Trophoblast cell (in vitro differentiated cells and primary cell): ENCODE results near the gene CLPTM1L.
"Not testable (repeated sequence)": the region's sequence is repeated elsewhere in the genome, so short reads cannot be mapped to it uniquely, and the experiment has no call there.

Source experiments
- DNase-seq, 2 donors: peaks; one replicate each; pipeline ENCODE4 v3.0.0-alpha.2; 2016
- H2AFZ ChIP-seq: 2 replicates; pipeline ENCODE4 v1.6.1; 2013; ENCODE audit warnings: low read length, moderate library complexity, mild to moderate bottlenecking; ENCODE audit not compliant: insufficient read depth, poor library complexity
- H2AK5ac ChIP-seq: 2 replicates; pipeline ENCODE4 v1.6.1; 2013; ENCODE audit warnings: mild to moderate bottlenecking, low read length
- H2BK120ac ChIP-seq: 2 replicates; pipeline ENCODE4 v1.6.1; 2013; ENCODE audit warnings: low read length, mild to moderate bottlenecking, moderate library complexity; ENCODE audit not compliant: insufficient read depth, poor library complexity
- H2BK12ac ChIP-seq: 2 replicates; pipeline ENCODE4 v1.6.1; 2013; ENCODE audit warnings: mild to moderate bottlenecking, low read length, moderate library complexity
- H2BK5ac ChIP-seq: 2 replicates; pipeline ENCODE4 v1.6.1; 2013; ENCODE audit warnings: low read length, low read depth, moderate library complexity, mild to moderate bottlenecking; ENCODE audit not compliant: poor library complexity
- H3K14ac ChIP-seq: 2 replicates; pipeline ENCODE4 v1.6.1; 2013; ENCODE audit warnings: mild to moderate bottlenecking, low read length
- H3K18ac ChIP-seq: 2 replicates; pipeline ENCODE4 v1.6.1; 2013; ENCODE audit warnings: mild to moderate bottlenecking, low read length
- H3K23ac ChIP-seq: 2 replicates; pipeline ENCODE4 v1.6.1; 2013; ENCODE audit warnings: low read length
- H3K27ac ChIP-seq: 2 replicates; pipeline ENCODE4 v1.5.1; 2013; ENCODE audit warnings: low read depth, mild to moderate bottlenecking, inconsistent platforms, low read length, moderate library complexity
- H3K27me3 ChIP-seq: 2 replicates; pipeline ENCODE4 v1.6.1; 2013; ENCODE audit warnings: inconsistent platforms, mild to moderate bottlenecking, low read length, moderate library complexity; ENCODE audit not compliant: insufficient read depth
- H3K36me3 ChIP-seq, 2 experiments: 1 replicate in 1 of 2; 2 replicates in 1 of 2; pipeline ENCODE4 v1.6.1; 2013; ENCODE audit warnings: low read length in 2 of 2, mild to moderate bottlenecking in 2 of 2, moderate library complexity in 1 of 2; ENCODE audit not compliant: insufficient read depth in 2 of 2, control insufficient read depth in 1 of 2
- H3K4ac ChIP-seq: 2 replicates; pipeline ENCODE4 v1.6.1; 2013; ENCODE audit warnings: low read depth, mild to moderate bottlenecking, low read length, moderate library complexity
- H3K4me1 ChIP-seq, 2 experiments: 1 replicate in 1 of 2; 2 replicates in 1 of 2; pipeline ENCODE4 v1.6.1; 2013; ENCODE audit warnings: low read length in 2 of 2, mild to moderate bottlenecking in 2 of 2, moderate library complexity in 1 of 2; ENCODE audit not compliant: insufficient read depth in 2 of 2, control insufficient read depth in 1 of 2
- H3K4me2 ChIP-seq: 2 replicates; pipeline ENCODE4 v1.6.1; 2013; ENCODE audit warnings: inconsistent platforms, mild to moderate bottlenecking, low read length, moderate library complexity
- H3K4me3 ChIP-seq: 2 replicates; pipeline ENCODE4 v1.5.1; 2013; ENCODE audit warnings: mild to moderate bottlenecking, low read depth, low read length, inconsistent platforms
- H3K79me1 ChIP-seq: one replicate; pipeline ENCODE4 v1.6.1; 2013; ENCODE audit warnings: low read length
- H3K79me2 ChIP-seq: 2 replicates; pipeline ENCODE4 v1.6.1; 2013; ENCODE audit warnings: low read length, mild to moderate bottlenecking; ENCODE audit not compliant: control insufficient read depth, insufficient read depth, poor library complexity
- H3K9ac ChIP-seq: 2 replicates; pipeline ENCODE4 v1.6.1; 2013; ENCODE audit warnings: mild to moderate bottlenecking, low read length
- H3K9me3 ChIP-seq: 2 replicates; pipeline ENCODE4 v1.6.1; 2013; ENCODE audit warnings: low read depth, mild to moderate bottlenecking, control low read depth, inconsistent platforms, low read length; ENCODE audit not compliant: insufficient read depth
- H4K12ac ChIP-seq: 2 replicates; pipeline ENCODE4 v1.6.1; 2013; ENCODE audit warnings: low read depth, mild to moderate bottlenecking, low read length, moderate library complexity
- H4K8ac ChIP-seq: 2 replicates; pipeline ENCODE4 v1.6.1; 2013; ENCODE audit warnings: low read depth, mild to moderate bottlenecking, low read length, moderate library complexity
- H4K91ac ChIP-seq: one replicate; pipeline ENCODE4 v1.6.1; 2013; ENCODE audit warnings: low read depth, mild to moderate bottlenecking, low read length, moderate library complexity
- WGBS: extraction: QIAGEN DNeasy Blood & Tissue Kit; methylation state at CpG from one replicate; pipeline ENCODE4 v1.1.7; 2013; ENCODE audit warnings: missing lambda C conversion rate; ENCODE audit not compliant: insufficient read length, insufficient coverage; ENCODE audit errors: extremely low coverage; 5-methylcytosine and 5-hydroxymethylcytosine counted together

The CLPTM1L gene

DNA sequence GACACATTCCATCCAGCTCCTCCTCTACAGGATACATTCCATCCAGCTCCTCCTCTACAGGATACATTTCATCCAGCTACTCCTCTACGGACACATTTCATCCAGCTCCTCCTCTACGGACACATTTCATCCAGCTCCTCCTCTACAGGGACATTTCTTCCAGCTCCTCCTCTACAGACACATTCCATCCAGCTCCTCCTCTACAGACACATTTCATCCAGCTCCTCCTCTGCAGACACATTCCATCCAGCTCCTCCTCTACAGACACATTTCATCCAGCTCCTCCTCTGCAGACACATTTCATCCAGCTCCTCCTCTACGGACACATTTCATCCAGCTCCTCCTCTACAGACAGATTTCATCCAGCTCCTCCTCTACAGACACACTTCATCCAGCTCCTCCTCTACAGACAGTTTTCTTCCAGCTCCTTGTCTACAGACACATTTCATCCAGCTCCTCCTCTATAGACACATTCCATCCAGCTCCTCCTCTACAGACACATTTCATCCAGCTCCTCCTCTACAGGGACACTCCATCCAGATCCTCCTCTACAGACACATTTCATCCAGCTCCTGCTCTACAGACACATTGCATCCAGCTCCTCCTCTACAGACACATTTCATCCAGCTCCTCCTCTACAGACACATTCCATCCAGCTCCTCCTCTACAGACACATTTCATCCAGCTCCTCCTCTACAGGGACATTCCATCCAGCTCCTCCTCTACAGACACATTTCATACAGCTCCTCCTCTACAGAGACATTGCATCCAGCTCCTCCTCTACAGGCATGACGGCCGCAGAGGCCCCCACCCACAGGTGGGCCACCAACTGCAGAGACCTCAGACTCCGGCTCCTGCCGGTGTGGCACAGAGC is 16.4 kb downstream of the CLPTM1L start:
- H3K4me1 ChIP-seq, H3K18ac ChIP-seq, H4K8ac ChIP-seq, H4K91ac ChIP-seq, H3K27me3 ChIP-seq, H2AFZ ChIP-seq, H2BK12ac ChIP-seq, H2BK120ac ChIP-seq, H3K4me2 ChIP-seq, H3K79me1 ChIP-seq, H3K9ac ChIP-seq, H2BK5ac ChIP-seq, H2AK5ac ChIP-seq, H3K14ac ChIP-seq, H3K79me2 ChIP-seq, H3K4ac ChIP-seq, H3K23ac ChIP-seq, H4K12ac ChIP-seq: not testable (repeated sequence)
- Histone ChIP-seq H3K36me3 (peaks cover 58 to 68% of the 10 kb centered on the region in 2 experiments), H3K4me3 (peak overlapping the region; percentile 15), H3K27ac (peak overlapping the region; percentile 39), H3K9me3 (peaks cover 40% of the 10 kb centered on the region)
- DNase-seq: peak in 1 of 2 donors; percentile 39
- WGBS: no CpG with 5 or more reads among the region's 7 CpGs

- not testable (repeated sequence) for H3K4me1 ChIP-seq, H2BK12ac ChIP-seq, H4K91ac ChIP-seq, H3K4me2 ChIP-seq, H4K8ac ChIP-seq, H3K4ac ChIP-seq, H3K23ac ChIP-seq, H3K14ac ChIP-seq, H3K9ac ChIP-seq, H2AFZ ChIP-seq, H3K79me1 ChIP-seq, H3K27me3 ChIP-seq, H4K12ac ChIP-seq, H3K4me3 ChIP-seq, H3K79me2 ChIP-seq, H2BK120ac ChIP-seq, H2AK5ac ChIP-seq, H3K18ac ChIP-seq
- Histone ChIP-seq H3K27ac (peak overlapping the region; percentile 76), H2BK5ac (peak overlapping the region; percentile 9), H3K36me3 (peaks cover 66 to 69% of the 10 kb centered on the region in 2 experiments), H3K9me3 (peaks cover 40% of the 10 kb centered on the region)
- no CpG with 5 or more reads among the region's 6 CpGs for WGBS
- DNase-seq: peak in 1 of 2 donors; percentile 53
These were observed 17.8 kb downstream of the CLPTM1L start for GRCh38 chr5:1326901-1327756.

GRCh38 chr5:1326532-1326875 is 18.4 kb downstream of the CLPTM1L start:
- Histone ChIP-seq H3K36me3 (peaks cover 66 to 69% of the 10 kb centered on the region in 2 experiments), H3K27ac (peak overlapping the region; percentile 8), H3K9me3 (peaks cover 38% of the 10 kb centered on the region)
- not testable (repeated sequence) for H2AK5ac ChIP-seq, H2AFZ ChIP-seq, H4K8ac ChIP-seq, H3K4ac ChIP-seq, H2BK5ac ChIP-seq, H2BK120ac ChIP-seq, H4K12ac ChIP-seq, H3K4me3 ChIP-seq, H3K27me3 ChIP-seq, H3K4me1 ChIP-seq, H3K4me2 ChIP-seq, H3K79me1 ChIP-seq, H3K18ac ChIP-seq, H3K14ac ChIP-seq, DNase-seq, H3K9ac ChIP-seq, H3K23ac ChIP-seq, H4K91ac ChIP-seq, H3K79me2 ChIP-seq, H2BK12ac ChIP-seq
- WGBS: no CpG with 5 or more reads among the region's 5 CpGs

- peak in 1 of 2 donors; percentile 11 for DNase-seq
- Histone ChIP-seq H2AK5ac (no peak overlapping the region), H3K79me1 (no peaks in the 10 kb centered on the region), H3K27ac (no peak overlapping the region), H3K4me2 (no peak overlapping the region), H4K8ac (no peak overlapping the region), H3K4ac (no peak overlapping the region), H4K12ac (no peak overlapping the region), H3K14ac (no peak overlapping the region), H3K18ac (no peak overlapping the region), H3K4me1 (no peaks in the 10 kb centered on the region), H3K79me2 (no peaks in the 10 kb centered on the region), H3K27me3 (no peaks in the 10 kb centered on the region), H2BK120ac (no peak overlapping the region), H2AFZ (no peak overlapping the region), H4K91ac (no peak overlapping the region), H3K9me3 (peaks cover 34% of the 10 kb centered on the region), H3K4me3 (peak overlapping the region; percentile 26), H3K23ac (no peak overlapping the region), H3K36me3 (peaks cover 65 to 69% of the 10 kb centered on the region in 2 experiments), H2BK5ac (no peak overlapping the region), H3K9ac (no peak overlapping the region), H2BK12ac (no peak overlapping the region)
- WGBS: no CpG with 5 or more reads among the region's 22 CpGs
These were observed 18.9 kb downstream of the CLPTM1L start for GRCh38 chr5:1325870-1326531.
